ENCODE measurements around the gene CFAP97.

Gene CFAP97

GRCh38 chr4:185196437-185196836 is 7.4 kb downstream of the CFAP97 start:
- no peak for DNase-seq

- DNase-seq: no peak
These were observed 8.6 kb downstream of the CFAP97 start for GRCh38 chr4:185194924-185195888.

- DNase-seq: no peak
These were observed 11.7 kb downstream of the CFAP97 start for GRCh38 chr4:185192059-185192458.

- no peak for DNase-seq
These were observed 13.4 kb downstream of the CFAP97 start for GRCh38 chr4:185190306-185190856.

GRCh38 chr4:185189606-185190305 is 14.0 kb downstream of the CFAP97 start:
- DNase-seq: no peak

GRCh38 chr4:185186769-185187168 is 17.0 kb downstream of the CFAP97 start:
- DNase-seq: no peak

GRCh38 chr4:185183622-185184281 is 20.0 kb downstream of the CFAP97 start:
- DNase-seq: peak; percentile 32

- DNase-seq: no peak
These were observed 21.6 kb downstream of the CFAP97 start for GRCh38 chr4:185182239-185182638.

GRCh38 chr4:185179488-185179887 is 24.3 kb downstream of the CFAP97 start:
- no peak for DNase-seq

GRCh38 chr4:185171373-185172071 is 32.3 kb downstream of the CFAP97 start:
- no peak for DNase-seq

GRCh38 chr4:185167234-185167633 is 36.6 kb downstream of the CFAP97 start:
- DNase-seq: peak; percentile 3

GRCh38 chr4:185165605-185166063 is 38.2 kb downstream of the CFAP97 start:
- DNase-seq: no peak

- no peak for DNase-seq
These were observed 52.5 kb downstream of the CFAP97 start for GRCh38 chr4:185151296-185151695.

- DNase-seq: no peak
These were observed 54.4 kb downstream of the CFAP97 start for GRCh38 chr4:185149392-185149791.

- DNase-seq: no peak
These were observed 58.2 kb downstream of the CFAP97 start for GRCh38 chr4:185145572-185145971.

GRCh38 chr4:185144601-185145240 is 59.1 kb downstream of the CFAP97 start:
- DNase-seq: no peak

GRCh38 chr4:185143601-185143969 is 60.2 kb downstream of the CFAP97 start:
- no peak for DNase-seq

GRCh38 chr4:185142912-185143600 is 60.7 kb downstream of the CFAP97 start, which contains the start of gene SLC25A4:
TSS of gene SLC25A4 (plus strand) at chr4:185143266. CDS start at chr4:185143373, 107 bp downstream.
- DNase-seq: no peak

GRCh38 chr4:185142564-185142911 is 61.3 kb downstream of the CFAP97 start:
- DNase-seq: no peak

GRCh38 chr4:185141777-185142176 is 62.0 kb downstream of the CFAP97 start:
- DNase-seq: no peak

GRCh38 chr4:185139736-185140135 is 64.1 kb downstream of the CFAP97 start:
- no peak for DNase-seq

All from NK-92 treated with Interleukin-12 subunit alpha and Interleukin-12 subunit beta, amount 100 ng/mL, for 24 hours (cell line).